ENCODE results near the gene CHD5.
A peak's percentile ranks its signal among the peaks of the same experiment; 100 is the strongest.

CHD5 gene

GRCh38 chr1:6143395-6143794 lies 36.7 kb downstream of the CHD5 start:
- no peak for DNase-seq
- intact Hi-C loops (cut with DNase I) = no loop called here

GRCh38 chr1:6142734-6143133 lies 37.4 kb downstream of the CHD5 start:
- intact Hi-C loops (cut with DNase I) = no loop called here
- DNase-seq = no peak

- no peak for DNase-seq
- intact Hi-C loops (cut with DNase I) = no loop called here
These were observed 38.0 kb downstream of the CHD5 start for GRCh38 chr1:6142036-6142621.

GRCh38 chr1:6141592-6141991 lies 38.5 kb downstream of the CHD5 start:
- DNase-seq = no peak
- intact Hi-C loops (cut with DNase I) = no loop called here

GRCh38 chr1:6140413-6140812 lies 39.7 kb downstream of the CHD5 start:
- intact Hi-C loops (cut with DNase I) = no loop called here
- no peak for DNase-seq

- DNase-seq = no peak
- intact Hi-C loops (cut with DNase I) = no loop called here
These were observed 42.4 kb downstream of the CHD5 start for GRCh38 chr1:6137758-6138157.

- no peak for DNase-seq
These were observed 43.5 kb downstream of the CHD5 start for GRCh38 chr1:6136516-6137220.

GRCh38 chr1:6134741-6135510 lies 45.2 kb downstream of the CHD5 start:
- DNase-seq = no peak
- intact Hi-C loops (cut with DNase I) = no loop called here

More at GRCh38 chr1:6136516-6137220, 43.5 kb downstream of the CHD5 start:
- intact Hi-C loops (cut with DNase I) = no loop called here

- intact Hi-C loops (cut with DNase I) = no loop called here
- no peak for DNase-seq
These were observed 45.9 kb downstream of the CHD5 start for GRCh38 chr1:6134206-6134605.

- intact Hi-C loops (cut with DNase I) = no loop called here
- no peak for DNase-seq
These were observed 46.8 kb downstream of the CHD5 start for GRCh38 chr1:6133146-6133895.

- DNase-seq = no peak
- intact Hi-C loops (cut with DNase I) = no loop called here
These were observed 48.6 kb downstream of the CHD5 start for GRCh38 chr1:6131561-6131960.

- no peak for DNase-seq
- intact Hi-C loops (cut with DNase I) = no loop called here
These were observed 49.5 kb downstream of the CHD5 start for GRCh38 chr1:6130596-6130995.

- DNase-seq = no peak
- intact Hi-C loops (cut with DNase I) = no loop called here
These were observed 50.1 kb downstream of the CHD5 start for GRCh38 chr1:6130036-6130435.

GRCh38 chr1:6129313-6129712 lies 50.8 kb downstream of the CHD5 start:
- no peak for DNase-seq
- intact Hi-C loops (cut with DNase I) = no loop called here

GRCh38 chr1:6128276-6129081 lies 51.6 kb downstream of the CHD5 start:
- no peak for DNase-seq
- intact Hi-C loops (cut with DNase I) = no loop called here

- intact Hi-C loops (cut with DNase I) = no loop called here
- peak in 34 of 42 donors; percentile 15 to 74 (median 38) for DNase-seq
These were observed 52.4 kb downstream of the CHD5 start for GRCh38 chr1:6127587-6128163.

GRCh38 chr1:6126521-6127067 lies 53.5 kb downstream of the CHD5 start:
- intact Hi-C loops (cut with DNase I) = no loop called here
- DNase-seq = no peak

- intact Hi-C loops (cut with DNase I) = no loop called here
These were observed 54.1 kb downstream of the CHD5 start for GRCh38 chr1:6126028-6126427.

More at GRCh38 chr1:6126028-6126427, 54.1 kb downstream of the CHD5 start:
- DNase-seq = no peak
